Medulla oblongata (tissue), 1 donor: ENCODE results near the gene JPT2.

Experiments
- DNase-seq: peaks from one replicate; pipeline ENCODE4 v3.0.0-alpha.2; 2015; ENCODE audit errors: extremely low spot score

JPT2 gene

GRCh38 chr16:1677942-1678499 lies at the start of gene JPT2:
Gene JPT2 (plus strand): TSS chr16:1678279. CDS start chr16:1678313, 34 bp downstream.
- peak; percentile 96 for DNase-seq

- no peak for DNase-seq
These were observed 47.4 kb upstream of the JPT2 start for GRCh38 chr16:1630450-1631213.

- no peak for DNase-seq
These were observed 46.8 kb upstream of the JPT2 start for GRCh38 chr16:1631230-1631629.

- peak; percentile 43 for DNase-seq
These were observed 46.0 kb upstream of the JPT2 start for GRCh38 chr16:1631931-1632637.

- no peak for DNase-seq
These were observed 45.5 kb upstream of the JPT2 start for GRCh38 chr16:1632638-1632970.

- no peak for DNase-seq
These were observed 44.8 kb upstream of the JPT2 start for GRCh38 chr16:1633310-1633709.

- no peak for DNase-seq
These were observed 43.5 kb upstream of the JPT2 start for GRCh38 chr16:1634541-1634940.

- no peak for DNase-seq
These were observed 43.0 kb upstream of the JPT2 start for GRCh38 chr16:1635070-1635469.

- no peak for DNase-seq
These were observed 40.6 kb upstream of the JPT2 start for GRCh38 chr16:1637526-1637925.

- no peak for DNase-seq
These were observed 39.3 kb upstream of the JPT2 start for GRCh38 chr16:1638757-1639156.

GRCh38 chr16:1639282-1639681 lies 38.8 kb upstream of the JPT2 start:
- DNase-seq, result no peak

- no peak for DNase-seq
These were observed 38.2 kb upstream of the JPT2 start for GRCh38 chr16:1639860-1640259.

- DNase-seq, result no peak
These were observed 37.7 kb upstream of the JPT2 start for GRCh38 chr16:1640261-1640941.

GRCh38 chr16:1641261-1641660 lies 36.8 kb upstream of the JPT2 start:
- no peak for DNase-seq

- DNase-seq, result peak; percentile 81
These were observed 35.9 kb upstream of the JPT2 start for GRCh38 chr16:1642148-1642547.

GRCh38 chr16:1642753-1643152 lies 35.3 kb upstream of the JPT2 start:
- DNase-seq, result no peak

GRCh38 chr16:1643521-1643920 lies 34.6 kb upstream of the JPT2 start:
- no peak for DNase-seq

GRCh38 chr16:1645914-1646525 lies 32.1 kb upstream of the JPT2 start:
- no peak for DNase-seq

- no peak for DNase-seq
These were observed 30.2 kb upstream of the JPT2 start for GRCh38 chr16:1647856-1648255.

- no peak for DNase-seq
These were observed 27.9 kb upstream of the JPT2 start for GRCh38 chr16:1650131-1650530.

GRCh38 chr16:1651094-1651973 lies 26.7 kb upstream of the JPT2 start:
- no peak for DNase-seq
